GM12874 (cell line): ENCODE measurements around the gene NAGPA.

Experiments
- TF ChIP-seq, protein P1 (sequence below): IDR thresholded peaks from 2 replicates; pipeline ENCODE4 v1.5.1; 2011; ENCODE audit warnings: low read depth, mild to moderate bottlenecking, control low read depth, low read length, moderate library complexity; ENCODE audit not compliant: insufficient read depth

NAGPA gene

GRCh38 chr16:5010576-5011329 is 23.0 kb downstream of the NAGPA start:
- TF ChIP-seq, protein P1, sequence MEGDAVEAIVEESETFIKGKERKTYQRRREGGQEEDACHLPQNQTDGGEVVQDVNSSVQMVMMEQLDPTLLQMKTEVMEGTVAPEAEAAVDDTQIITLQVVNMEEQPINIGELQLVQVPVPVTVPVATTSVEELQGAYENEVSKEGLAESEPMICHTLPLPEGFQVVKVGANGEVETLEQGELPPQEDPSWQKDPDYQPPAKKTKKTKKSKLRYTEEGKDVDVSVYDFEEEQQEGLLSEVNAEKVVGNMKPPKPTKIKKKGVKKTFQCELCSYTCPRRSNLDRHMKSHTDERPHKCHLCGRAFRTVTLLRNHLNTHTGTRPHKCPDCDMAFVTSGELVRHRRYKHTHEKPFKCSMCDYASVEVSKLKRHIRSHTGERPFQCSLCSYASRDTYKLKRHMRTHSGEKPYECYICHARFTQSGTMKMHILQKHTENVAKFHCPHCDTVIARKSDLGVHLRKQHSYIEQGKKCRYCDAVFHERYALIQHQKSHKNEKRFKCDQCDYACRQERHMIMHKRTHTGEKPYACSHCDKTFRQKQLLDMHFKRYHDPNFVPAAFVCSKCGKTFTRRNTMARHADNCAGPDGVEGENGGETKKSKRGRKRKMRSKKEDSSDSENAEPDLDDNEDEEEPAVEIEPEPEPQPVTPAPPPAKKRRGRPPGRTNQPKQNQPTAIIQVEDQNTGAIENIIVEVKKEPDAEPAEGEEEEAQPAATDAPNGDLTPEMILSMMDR: 0 out of 2 replicates have a peak, but pooled peaks have one; percentile 12

GRCh38 chr16:5008311-5008731 is 25.4 kb downstream of the NAGPA start:
- TF ChIP-seq, protein P1: no peak

DNA sequence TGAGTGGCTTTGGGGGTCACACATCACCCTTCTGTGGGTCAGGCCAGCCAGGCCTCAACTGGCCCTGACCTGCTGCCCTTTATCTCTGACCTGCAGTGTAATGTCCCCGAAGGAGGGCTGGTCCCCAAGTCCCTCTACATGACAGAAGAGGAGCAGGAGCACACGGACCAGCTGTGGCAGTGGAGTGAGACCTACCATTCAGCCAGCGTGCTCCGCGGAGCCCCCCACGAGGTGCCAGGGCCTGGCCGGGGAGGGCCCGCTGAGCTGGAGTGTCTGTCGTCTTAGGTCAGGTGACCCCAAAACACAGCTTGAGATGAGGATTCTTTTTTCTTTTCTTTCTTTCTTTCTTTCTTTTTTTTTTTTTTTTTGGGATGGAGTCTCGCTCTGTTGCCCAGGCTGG is 26.5 kb downstream of the NAGPA start:
- TF ChIP-seq, protein P1: no peak

- TF ChIP-seq, protein P1: no peak
These were observed 27.2 kb downstream of the NAGPA start for GRCh38 chr16:5006348-5007193.

DNA sequence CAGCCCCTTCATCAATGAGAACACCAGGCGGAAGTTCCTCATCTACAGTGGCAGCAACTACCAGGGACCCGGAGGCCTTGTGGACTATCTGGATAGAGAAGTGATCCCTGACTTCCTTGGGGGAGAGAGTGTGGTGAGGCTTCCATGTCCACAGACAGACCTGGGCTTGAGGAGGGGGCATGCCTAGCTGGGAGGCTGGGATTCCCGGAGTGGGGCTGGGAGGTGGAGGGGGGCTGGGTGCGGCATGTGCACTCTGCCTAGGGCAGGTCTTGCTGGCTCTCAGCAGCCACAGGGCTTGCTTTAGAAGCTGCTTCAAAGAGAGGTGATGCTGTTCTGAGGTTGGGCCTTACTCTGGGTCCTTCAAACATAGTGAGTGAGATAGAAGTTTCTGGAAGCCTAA is 27.8 kb downstream of the NAGPA start:
- TF ChIP-seq, protein P1: no peak

DNA sequence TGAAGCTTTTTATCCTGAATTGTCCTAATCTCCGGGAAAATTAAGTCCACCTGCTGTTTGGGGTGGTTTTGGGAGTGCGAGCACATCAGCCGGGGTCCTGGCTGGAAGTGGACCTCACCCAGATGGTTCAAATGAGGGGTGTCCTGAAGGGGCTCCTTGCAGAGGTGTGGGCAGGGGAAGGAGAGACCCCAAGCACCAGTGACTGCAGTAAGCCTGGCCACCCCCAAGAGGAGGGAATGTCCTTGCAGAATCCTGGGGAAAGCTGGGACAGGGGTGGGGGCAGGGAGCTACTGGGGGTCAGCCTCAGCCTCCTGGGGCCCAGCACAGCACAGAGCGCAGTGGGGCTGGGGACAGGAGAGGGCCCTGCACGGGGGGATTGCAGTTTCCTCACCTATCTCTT is 29.4 kb downstream of the NAGPA start:
- TF ChIP-seq, protein P1: no peak

- TF ChIP-seq, protein P1: no peak
These were observed 29.9 kb downstream of the NAGPA start for GRCh38 chr16:5003828-5004227.
